Lower leg skin (tissue), 3 donors: Measurements from ENCODE around the gene CEACAM1.

Experiments used
- POLR2A ChIP-seq, 2 donors: fragments of 450-650 bp; IDR thresholded peaks; one replicate each; pipeline ENCODE4 v1.6.1; 2016 to 2017; ENCODE audit warnings: antibody characterized with exemption in 2 of 2, mild to moderate bottlenecking in 1 of 2, moderate library complexity in 1 of 2
- TF ChIP-seq, protein P1 (sequence below), 3 donors: fragments of 450-650 bp; IDR thresholded peaks; one replicate each; pipeline ENCODE4 v1.5.1; 2016; ENCODE audit warnings: antibody characterized with exemption in 3 of 3, mild to moderate bottlenecking in 3 of 3, moderate library complexity in 2 of 3

- no peak for TF ChIP-seq POLR2A (IDR thresholded peaks at IDR 0.05)
- TF ChIP-seq, protein P1, sequence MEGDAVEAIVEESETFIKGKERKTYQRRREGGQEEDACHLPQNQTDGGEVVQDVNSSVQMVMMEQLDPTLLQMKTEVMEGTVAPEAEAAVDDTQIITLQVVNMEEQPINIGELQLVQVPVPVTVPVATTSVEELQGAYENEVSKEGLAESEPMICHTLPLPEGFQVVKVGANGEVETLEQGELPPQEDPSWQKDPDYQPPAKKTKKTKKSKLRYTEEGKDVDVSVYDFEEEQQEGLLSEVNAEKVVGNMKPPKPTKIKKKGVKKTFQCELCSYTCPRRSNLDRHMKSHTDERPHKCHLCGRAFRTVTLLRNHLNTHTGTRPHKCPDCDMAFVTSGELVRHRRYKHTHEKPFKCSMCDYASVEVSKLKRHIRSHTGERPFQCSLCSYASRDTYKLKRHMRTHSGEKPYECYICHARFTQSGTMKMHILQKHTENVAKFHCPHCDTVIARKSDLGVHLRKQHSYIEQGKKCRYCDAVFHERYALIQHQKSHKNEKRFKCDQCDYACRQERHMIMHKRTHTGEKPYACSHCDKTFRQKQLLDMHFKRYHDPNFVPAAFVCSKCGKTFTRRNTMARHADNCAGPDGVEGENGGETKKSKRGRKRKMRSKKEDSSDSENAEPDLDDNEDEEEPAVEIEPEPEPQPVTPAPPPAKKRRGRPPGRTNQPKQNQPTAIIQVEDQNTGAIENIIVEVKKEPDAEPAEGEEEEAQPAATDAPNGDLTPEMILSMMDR (IDR thresholded peaks at IDR 0.05) = no peak
Observed at GRCh38 chr19:42496460-42497133, 31.7 kb downstream of the CEACAM1 start.
